ENCODE measurements around the gene ODAD3.
"Not testable (repeated sequence)": the region's sequence is repeated elsewhere in the genome, so short reads cannot be mapped to it uniquely, and the experiment has no call there.

ODAD3 gene

GRCh38 chr19:11434703-11435056, 241 bp downstream of the ODAD3 start:
- no peak for DNase-seq

GRCh38 chr19:11433526-11433925, 1.4 kb downstream of the ODAD3 start:
- not testable (repeated sequence) for DNase-seq

GRCh38 chr19:11426656-11427055, 8.3 kb downstream of the ODAD3 start:
- no peak for DNase-seq

- DNase-seq, result no peak
Measured at GRCh38 chr19:11425719-11426457, 9.0 kb downstream of the ODAD3 start.

- DNase-seq, result no peak
Measured at GRCh38 chr19:11423791-11424181, 11.1 kb downstream of the ODAD3 start.

- DNase-seq, result no peak
Measured at GRCh38 chr19:11423164-11423790, 11.6 kb downstream of the ODAD3 start.

- no peak for DNase-seq
Measured at GRCh38 chr19:11422163-11423065, 12.5 kb downstream of the ODAD3 start.

- no peak for DNase-seq
Measured at GRCh38 chr19:11421371-11422098, 13.4 kb downstream of the ODAD3 start.

GRCh38 chr19:11420429-11421370, 14.2 kb downstream of the ODAD3 start:
- no peak for DNase-seq

GRCh38 chr19:11418549-11419506, 16.1 kb downstream of the ODAD3 start, which contains the start of gene RGL3:
TSS of gene RGL3 (minus strand) at chr19:11419314. CDS start at chr19:11419278, 36 bp downstream.
- DNase-seq, result no peak

- DNase-seq, result no peak
Measured at GRCh38 chr19:11418094-11418548, 16.8 kb downstream of the ODAD3 start.

GRCh38 chr19:11416346-11417052, 18.4 kb downstream of the ODAD3 start:
- no peak for DNase-seq

- no peak for DNase-seq
Measured at GRCh38 chr19:11414544-11414943, 20.4 kb downstream of the ODAD3 start.

GRCh38 chr19:11410682-11411081, 24.2 kb downstream of the ODAD3 start:
- no peak for DNase-seq

- DNase-seq, result no peak
Measured at GRCh38 chr19:11408591-11408990, 26.3 kb downstream of the ODAD3 start.

GRCh38 chr19:11406703-11407236, 28.2 kb downstream of the ODAD3 start:
- DNase-seq, result not testable (repeated sequence)

GRCh38 chr19:11405846-11406643, 28.9 kb downstream of the ODAD3 start:
- DNase-seq, result no peak

GRCh38 chr19:11404588-11405222, 30.2 kb downstream of the ODAD3 start:
- no peak for DNase-seq
